A673 (cell line): Measurements from ENCODE around the gene S100A10. TPM values are rescaled to one million over a fixed set of nuclear protein-coding genes. Genes with fewer than 3 reads are reported as not detected.

Experiments
- BruUV-seq: library from RNA; stranded (reverse); fragments of 400-500 nt; replicated peaks from 2 replicates; lab custom pipeline; 2021; lab: Mats Ljungman, UMichigan
- CTCF ChIA-PET: fragments of 300-600 bp; sonication (Branson Sonifier 250); formaldehyde crosslinking; loops from one replicate; lab custom pipeline; 2022; ENCODE audit warnings: antibody characterized with exemption; lab: Charles Lee
- POLR2A ChIA-PET: fragments of 300-600 bp; sonication (Branson Sonifier 250); formaldehyde crosslinking; loops from one replicate; lab custom pipeline; 2022; ENCODE audit warnings: antibody characterized with exemption; ENCODE audit not compliant: low non-redundant PET; lab: Charles Lee
- DNase-seq: peaks from one replicate; pipeline ENCODE4 v3.0.0-alpha.2; 2015; ENCODE audit warnings: low spot score
- H3K27ac ChIP-seq: fragments of 200-600 bp; sonication (generic); 2 replicates; pipeline ENCODE4 v1.5.1; 2016; ENCODE audit warnings: mixed run types, low read depth, mild to moderate bottlenecking, mixed read lengths, antibody characterized with exemption, low read length; ENCODE audit not compliant: poor library complexity, severe bottlenecking
- H3K27me3 ChIP-seq: fragments of 200-600 bp; sonication (generic); replicated peaks from 2 replicates; pipeline ENCODE4 v1.6.1; 2017; ENCODE audit warnings: mixed run types, low read depth, mild to moderate bottlenecking, mixed read lengths, antibody characterized with exemption, low read length; ENCODE audit not compliant: insufficient read depth, poor library complexity
- H3K36me3 ChIP-seq: fragments of 200-600 bp; sonication (generic); 2 replicates; pipeline ENCODE4 v1.6.1; 2016; ENCODE audit warnings: mixed run types, mild to moderate bottlenecking, mixed read lengths, antibody characterized with exemption, low read length; ENCODE audit not compliant: insufficient read depth, poor library complexity, severe bottlenecking
- H3K4me1 ChIP-seq: fragments of 200-600 bp; sonication (generic); 2 replicates; pipeline ENCODE4 v1.6.1; 2017; ENCODE audit warnings: mixed run types, mild to moderate bottlenecking, mixed read lengths, antibody characterized with exemption, low read length; ENCODE audit not compliant: insufficient read depth, poor library complexity, severe bottlenecking
- H3K4me3 ChIP-seq: fragments of 200-600 bp; sonication (generic); 2 replicates; pipeline ENCODE4 v1.5.1; 2016; ENCODE audit warnings: low read depth, mixed run types, mild to moderate bottlenecking, mixed read lengths, low read length; ENCODE audit not compliant: poor library complexity, severe bottlenecking
- H3K9me3 ChIP-seq: fragments of 200-600 bp; sonication (generic); 2 replicates; pipeline ENCODE4 v1.6.1; 2016; ENCODE audit warnings: mixed run types, low read depth, mild to moderate bottlenecking, mixed read lengths, antibody characterized with exemption, low read length; ENCODE audit not compliant: poor library complexity, severe bottlenecking
- EZH2 ChIP-seq: fragments of 200-600 bp; sonication (generic); IDR thresholded peaks from 2 replicates; pipeline ENCODE4 v1.6.1; 2017; ENCODE audit warnings: borderline replicate concordance, low read depth, mild to moderate bottlenecking, mixed read lengths, antibody characterized with exemption, low read length; ENCODE audit not compliant: poor library complexity, severe bottlenecking
- intact Hi-C: fragments of 100-400 bp; cut with micrococcal nuclease; formaldehyde crosslinking; loops from one replicate; pipeline ENCODE4 v1.10.0; 2022; ENCODE audit not compliant: unreplicated experiment
- total RNA-seq: library from RNA; stranded (reverse); gene quantifications from 2 replicates; pipeline ENCODE4 v1.2.3, GENCODE V29; 2021
- TF ChIP-seq, protein P1 (sequence below): fragments of 300-800, 200-600 bp; sonication (generic); conservative IDR thresholded peaks from 2 replicates; pipeline ENCODE4 v1.5.1; 2017; ENCODE audit warnings: low read depth, mild to moderate bottlenecking, antibody characterized with exemption, low read length, moderate library complexity, mixed read lengths

The S100A10 gene
- total RNA-seq, 1 experiment from 2014 or later, result 42.4 TPM

- DNase-seq, result no peak
- TF ChIP-seq EZH2, result no peak
- TF ChIP-seq, protein P1, sequence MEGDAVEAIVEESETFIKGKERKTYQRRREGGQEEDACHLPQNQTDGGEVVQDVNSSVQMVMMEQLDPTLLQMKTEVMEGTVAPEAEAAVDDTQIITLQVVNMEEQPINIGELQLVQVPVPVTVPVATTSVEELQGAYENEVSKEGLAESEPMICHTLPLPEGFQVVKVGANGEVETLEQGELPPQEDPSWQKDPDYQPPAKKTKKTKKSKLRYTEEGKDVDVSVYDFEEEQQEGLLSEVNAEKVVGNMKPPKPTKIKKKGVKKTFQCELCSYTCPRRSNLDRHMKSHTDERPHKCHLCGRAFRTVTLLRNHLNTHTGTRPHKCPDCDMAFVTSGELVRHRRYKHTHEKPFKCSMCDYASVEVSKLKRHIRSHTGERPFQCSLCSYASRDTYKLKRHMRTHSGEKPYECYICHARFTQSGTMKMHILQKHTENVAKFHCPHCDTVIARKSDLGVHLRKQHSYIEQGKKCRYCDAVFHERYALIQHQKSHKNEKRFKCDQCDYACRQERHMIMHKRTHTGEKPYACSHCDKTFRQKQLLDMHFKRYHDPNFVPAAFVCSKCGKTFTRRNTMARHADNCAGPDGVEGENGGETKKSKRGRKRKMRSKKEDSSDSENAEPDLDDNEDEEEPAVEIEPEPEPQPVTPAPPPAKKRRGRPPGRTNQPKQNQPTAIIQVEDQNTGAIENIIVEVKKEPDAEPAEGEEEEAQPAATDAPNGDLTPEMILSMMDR, result 0 out of 2 replicates have a peak, but pooled peaks have one; percentile 8
- no peak overlapping the region for H3K4me3 ChIP-seq
- H3K4me1 ChIP-seq, result peaks cover 39% of the 10 kb centered on the region
- no peak overlapping the region for H3K27ac ChIP-seq
- peaks cover 6% of the 10 kb centered on the region for H3K27me3 ChIP-seq
- intact Hi-C loops, result loop anchor here (1.0 to 2.0 kb wide), 3 partner anchors 20 to 44 kb away; no protein-coding TSS in a partner anchor
- ChIA-PET POLR2A (no interaction called here), CTCF (interaction anchor here (0.6 to 2.1 kb wide), 6 partner anchors 19 to 45 kb away, joined by 3 to 25 read pairs (median 3); no protein-coding TSS in a partner anchor)
- no TSS peak for BruUV-seq
- H3K36me3 ChIP-seq, result no peaks in the 10 kb centered on the region
- H3K9me3 ChIP-seq, result no peaks in the 10 kb centered on the region
These were observed 24.8 kb downstream of the S100A10 start for GRCh38 chr1:151968791-151969399.

GRCh38 chr1:151968058-151968457, 25.6 kb downstream of the S100A10 start:
- Histone ChIP-seq H3K9me3 (no peaks in the 10 kb centered on the region), H3K36me3 (no peaks in the 10 kb centered on the region), H3K27ac (no peak overlapping the region), H3K4me3 (no peak overlapping the region), H3K27me3 (peaks cover 6% of the 10 kb centered on the region), H3K4me1 (peaks cover 36% of the 10 kb centered on the region)
- CTCF ChIA-PET, result interaction anchor here (0.5 to 2.1 kb wide), 9 partner anchors 8 to 67 kb away, joined by 3 to 25 read pairs (median 3); no protein-coding TSS in a partner anchor
- BruUV-seq, result no TSS peak
- TF ChIP-seq, protein P1, result peak; percentile 77
- TF ChIP-seq EZH2, result no peak
- POLR2A ChIA-PET, result no interaction called here
- intact Hi-C loops, result loop anchor here (1.0 to 2.0 kb wide), 3 partner anchors 21 to 45 kb away; no protein-coding TSS in a partner anchor
- DNase-seq, result peak; percentile 67

DNA sequence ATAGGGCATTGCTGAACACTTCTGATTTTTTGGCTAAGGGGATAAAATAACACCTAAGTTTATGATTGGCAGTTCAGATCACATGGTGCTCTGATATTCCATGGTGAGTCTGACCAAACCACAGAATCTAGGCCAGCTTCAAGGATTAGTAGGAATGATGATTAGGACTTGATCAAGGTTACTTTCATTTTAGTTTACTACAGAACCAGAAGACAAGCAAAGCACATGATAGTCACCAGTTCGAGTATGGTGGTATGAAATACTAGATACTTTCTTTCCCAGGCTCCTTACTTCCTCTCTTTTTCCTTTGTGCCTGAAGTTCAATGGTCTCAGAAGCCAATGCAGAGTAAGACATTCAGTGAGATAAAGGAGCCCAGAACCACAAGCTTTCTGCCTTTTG, 26.6 kb downstream of the S100A10 start:
- H3K4me1 ChIP-seq, result peaks cover 28% of the 10 kb centered on the region
- no peaks in the 10 kb centered on the region for H3K9me3 ChIP-seq
- no peak overlapping the region for H3K4me3 ChIP-seq
- intact Hi-C loops, result no loop called here
- POLR2A ChIA-PET, result no interaction called here
- TF ChIP-seq EZH2, result no peak
- TF ChIP-seq, protein P1, result no peak
- DNase-seq, result no peak
- BruUV-seq, result no TSS peak
- H3K27me3 ChIP-seq, result peaks cover 6% of the 10 kb centered on the region
- no peaks in the 10 kb centered on the region for H3K36me3 ChIP-seq
- no peak overlapping the region for H3K27ac ChIP-seq
- CTCF ChIA-PET, result interaction anchor here (2.1 kb wide), 1 partner anchor 34 kb away, joined by 25 read pairs; no protein-coding TSS in a partner anchor
